GM21360 (cell line): ENCODE data around the gene MTHFR.

Experiments
- ATAC-seq: cut with Tn5 transposase; IDR thresholded peaks from one replicate; pipeline ENCODE4 v1.9.1; 2021; ENCODE audit warnings: mild to moderate bottlenecking, moderate library complexity; ENCODE audit not compliant: unreplicated experiment

Gene MTHFR

DNA sequence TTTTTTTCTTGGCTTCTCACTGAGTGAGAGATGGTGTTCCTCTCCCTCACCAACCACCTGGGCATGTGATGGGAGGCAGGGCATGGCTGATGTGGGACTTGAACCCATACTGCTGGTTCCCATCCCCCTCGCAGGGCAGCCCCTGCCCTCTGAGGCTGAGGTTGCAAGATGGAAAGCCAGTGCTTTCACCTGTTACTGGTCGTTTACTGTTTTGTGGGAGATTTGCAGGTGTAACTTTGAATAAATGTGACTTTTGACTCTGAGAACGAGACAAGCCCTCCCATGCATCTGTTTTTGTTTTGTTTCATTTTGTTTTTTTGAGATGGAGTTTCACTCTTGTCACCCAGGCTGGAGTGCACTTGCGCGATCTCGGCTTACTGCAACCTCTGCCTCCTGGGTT, 22.2 kb downstream of the MTHFR start:
- ATAC-seq: no peak

DNA sequence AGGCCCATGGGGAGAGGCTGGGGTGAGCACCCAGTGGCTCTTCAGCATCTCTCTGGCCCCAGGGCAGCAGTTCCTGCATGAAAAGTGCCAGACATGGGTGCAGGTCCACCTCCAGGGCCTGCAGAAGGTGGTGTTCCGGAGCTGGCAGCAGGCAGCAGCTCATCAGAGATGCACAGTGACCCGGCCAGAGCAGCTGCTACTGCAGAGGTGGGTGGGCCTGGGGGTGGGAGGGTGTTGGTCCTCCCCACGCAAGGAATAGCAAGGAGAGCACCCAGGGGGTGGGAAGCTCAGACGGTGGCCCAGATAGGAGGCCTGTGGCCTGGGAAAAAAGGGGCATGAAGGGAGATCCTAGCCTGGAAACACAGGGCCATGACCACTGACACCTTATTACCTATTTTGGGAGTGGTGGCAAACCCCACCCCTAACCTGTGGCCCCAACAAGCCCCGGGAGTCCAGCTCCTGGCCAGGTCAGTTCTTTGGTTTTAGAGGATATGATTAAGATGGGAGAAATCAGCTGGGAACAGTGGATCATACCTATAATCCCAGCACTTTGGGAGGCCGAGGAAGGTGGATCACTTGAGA, 23.5 kb downstream of the MTHFR start:
- no peak for ATAC-seq

DNA sequence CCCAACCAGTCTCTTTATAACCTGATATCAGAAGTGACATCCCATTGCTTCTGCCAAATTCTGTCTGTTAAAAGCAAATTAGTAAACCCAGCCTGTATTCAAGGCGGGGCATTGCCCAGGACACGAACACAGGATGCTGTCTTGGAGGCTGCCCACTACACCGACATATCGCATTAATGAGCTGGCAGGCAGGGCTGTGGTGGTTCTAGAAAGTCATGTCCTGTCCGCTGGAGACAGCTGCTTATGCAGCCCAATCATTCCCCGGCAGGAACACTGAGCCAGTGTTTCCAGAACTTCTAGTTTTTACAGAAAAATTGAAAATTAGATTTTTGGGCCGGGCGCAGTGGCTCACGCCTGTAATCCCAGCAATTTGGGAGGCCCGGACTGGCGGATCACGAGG, 24.5 kb downstream of the MTHFR start:
- no peak for ATAC-seq

DNA sequence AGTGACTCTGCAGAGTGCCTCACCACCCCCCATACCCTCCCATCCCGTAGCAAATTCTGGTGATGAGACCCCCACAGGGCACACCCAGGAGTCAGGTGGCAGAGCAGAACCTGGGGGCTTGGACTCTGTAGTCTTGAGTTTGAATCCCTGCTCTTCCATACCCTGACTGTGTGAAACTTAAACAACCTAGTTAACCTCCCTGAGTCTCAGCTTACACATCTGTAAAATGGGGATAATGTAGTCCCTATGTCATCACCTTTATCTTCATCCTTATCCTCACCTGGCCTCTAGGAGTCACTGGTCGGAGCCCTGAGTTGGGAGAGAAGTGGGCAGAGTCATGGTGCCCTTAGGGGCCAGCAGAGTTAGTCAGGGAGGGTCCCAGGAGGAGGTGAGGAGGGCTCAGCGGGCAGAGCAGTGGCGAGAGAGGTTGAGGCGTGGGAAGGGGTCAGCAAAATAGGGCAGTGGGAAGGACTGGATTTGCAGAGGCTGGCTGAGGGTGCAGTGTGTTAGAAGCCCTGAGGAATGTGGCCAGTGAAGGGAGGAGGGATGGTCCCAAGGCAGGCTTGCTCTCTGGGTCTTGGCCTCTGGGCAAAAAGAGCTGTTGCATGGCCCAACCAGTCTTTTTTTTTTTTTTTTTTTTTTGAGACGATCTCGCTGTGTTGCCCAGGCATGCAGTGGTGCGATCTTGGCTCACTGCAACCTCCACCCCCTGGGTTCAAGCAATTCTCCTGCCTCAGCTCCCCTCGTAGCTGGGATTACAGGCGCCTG, 25.2 kb downstream of the MTHFR start:
- no peak for ATAC-seq

DNA sequence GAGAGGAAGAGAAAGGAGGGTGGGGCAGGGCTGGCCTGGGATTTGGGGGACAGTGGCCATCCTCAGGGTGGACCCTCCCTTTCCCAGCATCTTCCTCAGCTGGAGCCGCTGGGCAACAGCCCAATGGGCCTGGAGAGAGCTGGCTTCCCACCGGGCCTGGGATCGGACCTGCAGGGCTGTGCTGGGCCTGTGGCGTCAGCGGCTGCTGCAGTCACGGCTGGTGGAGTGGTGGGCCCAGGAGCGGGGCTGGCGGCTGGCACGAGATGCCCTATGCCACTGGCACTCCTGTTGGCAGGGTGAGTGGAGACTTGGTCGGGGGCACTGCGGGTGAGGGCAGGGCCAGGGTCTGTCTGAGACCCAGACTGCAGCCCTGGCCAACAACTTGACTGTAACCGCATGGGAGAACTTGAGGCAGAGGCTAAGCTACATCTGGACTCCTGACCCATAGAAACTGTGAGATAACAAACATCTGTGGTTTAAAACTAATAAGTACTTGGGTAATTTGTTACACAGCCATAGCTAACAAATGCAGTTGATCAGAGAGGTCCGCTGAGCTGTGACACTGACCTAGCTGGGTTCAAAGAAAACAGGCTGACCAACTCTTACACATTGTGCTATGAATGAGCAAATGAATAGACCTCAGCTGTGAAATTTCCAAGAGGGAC, 25.9 kb downstream of the MTHFR start:
- no peak for ATAC-seq

DNA sequence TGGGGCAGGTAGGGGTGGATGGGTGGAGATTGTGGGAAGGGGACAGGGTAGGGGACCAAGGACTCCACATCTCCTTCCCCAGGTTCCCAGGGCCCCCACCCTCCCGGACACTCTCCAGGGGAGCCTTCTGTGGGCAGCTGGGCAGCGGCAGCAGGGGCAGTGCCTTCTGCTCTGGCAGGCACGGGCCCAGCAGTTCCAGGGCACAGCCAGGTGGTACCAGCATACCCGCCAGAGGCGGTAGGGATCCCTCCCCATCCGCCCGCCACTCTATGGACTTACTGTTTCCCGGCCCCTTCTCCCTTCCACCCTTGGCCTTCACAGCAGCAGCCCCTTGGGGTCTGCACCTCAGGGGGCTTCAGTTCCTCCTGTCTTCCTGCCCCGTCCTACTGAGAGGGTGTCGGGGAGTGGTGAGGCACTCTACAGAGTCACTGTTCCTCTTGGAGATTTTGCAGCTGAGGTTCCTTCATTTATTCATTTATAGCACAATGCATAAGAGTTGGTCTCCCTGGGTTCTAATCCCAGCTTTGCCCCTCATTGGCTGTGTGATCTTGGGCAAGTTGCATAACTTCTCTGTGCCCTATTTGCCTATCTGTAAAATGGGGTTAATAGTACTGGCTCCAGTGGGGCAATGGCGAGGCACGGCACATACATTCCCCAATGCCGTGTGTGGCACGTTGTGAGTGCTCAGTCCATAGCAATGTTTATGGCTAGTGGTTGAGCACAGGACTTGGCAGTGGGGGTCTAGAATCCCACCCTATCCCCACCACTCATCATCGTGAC, 26.7 kb downstream of the MTHFR start:
- no peak for ATAC-seq

DNA sequence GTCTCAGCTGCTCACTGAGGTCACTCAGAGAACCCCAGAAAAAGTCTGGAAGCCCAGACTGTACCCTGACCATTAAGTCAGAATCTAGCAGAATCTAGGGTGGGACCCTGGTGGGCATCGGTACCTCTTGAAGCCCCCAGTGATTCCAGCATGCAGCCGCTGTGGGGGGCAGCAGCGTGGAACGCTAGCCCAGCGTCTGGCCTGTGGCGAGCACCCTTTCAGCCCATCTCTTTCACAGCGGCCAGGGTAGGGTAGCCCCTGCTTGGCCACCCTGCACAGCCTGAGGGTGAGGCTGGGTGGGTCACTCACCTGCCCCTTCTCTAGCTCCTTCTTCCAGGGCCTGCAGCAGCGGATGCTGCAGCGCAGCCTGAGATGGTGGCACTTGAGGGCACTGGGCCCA, 27.4 kb downstream of the MTHFR start:
- ATAC-seq: no peak

DNA sequence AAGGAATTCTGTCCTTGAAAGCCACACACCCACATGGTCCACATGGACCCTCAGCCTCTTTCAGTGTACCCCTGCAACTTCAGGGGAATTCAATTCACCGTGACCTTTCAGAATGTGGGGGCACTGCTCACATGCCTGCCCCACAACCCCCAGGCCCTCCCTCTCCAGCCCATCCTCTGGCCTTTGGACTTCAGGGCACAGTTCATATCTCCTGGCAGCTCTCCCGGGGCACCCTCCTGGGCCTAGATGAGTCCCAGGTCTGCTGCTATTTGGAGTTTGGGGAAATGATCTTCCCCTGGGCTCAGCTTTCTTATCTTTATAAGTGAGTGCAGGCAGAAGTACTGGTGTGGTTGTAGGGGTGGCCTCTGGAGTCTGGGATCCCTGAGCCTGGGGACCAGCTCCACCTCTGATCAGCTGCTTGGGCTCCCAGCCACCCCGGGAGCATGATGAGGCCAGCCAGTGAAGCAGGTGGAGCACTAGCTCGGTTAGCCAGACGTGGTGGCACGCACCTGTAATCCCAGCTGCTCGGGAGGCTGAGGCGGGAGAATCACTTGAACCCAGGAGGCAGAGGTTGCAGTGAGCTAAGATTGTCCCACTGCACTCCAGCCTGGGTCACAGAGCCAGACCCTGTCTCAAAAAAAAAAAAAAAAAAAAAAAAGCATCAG, 28.0 kb downstream of the MTHFR start:
- no peak for ATAC-seq

DNA sequence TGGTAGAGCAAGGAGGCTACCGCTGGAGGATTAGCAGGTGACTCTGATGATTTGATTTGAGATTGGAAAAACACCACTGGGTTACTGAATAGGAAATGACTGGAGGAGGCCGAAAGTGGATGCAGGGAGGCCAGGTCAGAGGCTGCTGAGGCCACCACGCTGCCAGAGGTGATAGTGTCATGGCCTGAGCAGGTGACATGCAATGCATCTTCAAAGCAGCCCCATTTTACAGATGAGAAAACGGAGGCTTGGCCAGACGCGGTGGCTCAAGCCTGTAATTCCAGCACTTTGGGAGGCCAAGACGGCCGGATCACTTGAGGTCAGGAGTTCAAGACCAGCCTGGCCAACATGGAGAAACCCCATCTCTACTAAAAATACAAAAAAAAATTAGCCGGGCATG, 31.0 kb downstream of the MTHFR start:
- no peak for ATAC-seq

DNA sequence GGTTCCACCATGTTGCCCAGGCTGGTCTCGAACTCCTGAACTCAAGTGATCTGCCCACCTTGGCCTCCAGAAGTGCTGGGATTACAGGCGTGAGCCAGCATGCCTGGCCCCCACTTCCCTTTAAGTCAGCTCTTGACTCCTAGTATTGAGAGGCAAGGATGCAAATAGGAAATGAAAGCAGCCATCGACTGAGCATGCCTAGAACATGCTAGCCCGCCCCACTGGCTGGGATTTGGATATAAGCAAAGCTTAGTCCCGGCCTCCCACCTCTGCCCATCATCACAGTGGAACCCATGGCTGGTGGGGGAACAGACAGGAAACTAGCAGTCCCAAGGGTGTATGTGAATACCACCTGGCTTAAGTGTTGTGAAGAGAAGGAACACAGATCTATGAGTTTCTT, 33.3 kb downstream of the MTHFR start:
- no peak for ATAC-seq

DNA sequence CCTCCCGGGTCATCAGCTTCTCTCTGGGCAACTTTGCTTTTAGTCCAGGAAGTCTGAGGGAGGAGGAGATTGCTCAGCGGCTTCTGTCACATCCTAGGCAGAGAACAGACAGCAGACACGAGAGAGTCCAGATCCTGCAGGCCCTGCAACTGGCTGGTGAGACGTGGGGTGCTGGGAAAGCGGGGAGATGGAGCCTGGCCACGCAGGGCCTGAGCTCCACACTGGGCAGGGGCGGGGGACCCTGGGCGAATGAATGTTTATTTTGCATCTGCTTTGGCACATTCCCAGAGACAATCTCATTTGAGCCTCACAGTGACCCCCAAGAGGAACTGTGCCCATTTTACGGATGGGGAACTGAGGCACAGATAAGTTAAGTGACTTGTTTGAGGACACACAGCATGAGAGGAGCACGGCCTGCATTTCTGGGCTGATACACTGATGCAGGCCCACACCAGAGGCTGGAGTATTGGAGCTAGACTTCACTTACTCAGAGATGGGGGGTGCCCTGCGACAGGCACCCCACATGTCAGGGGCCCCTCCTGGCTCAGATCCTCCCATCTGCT, 34.2 kb downstream of the MTHFR start:
- ATAC-seq: no peak

DNA sequence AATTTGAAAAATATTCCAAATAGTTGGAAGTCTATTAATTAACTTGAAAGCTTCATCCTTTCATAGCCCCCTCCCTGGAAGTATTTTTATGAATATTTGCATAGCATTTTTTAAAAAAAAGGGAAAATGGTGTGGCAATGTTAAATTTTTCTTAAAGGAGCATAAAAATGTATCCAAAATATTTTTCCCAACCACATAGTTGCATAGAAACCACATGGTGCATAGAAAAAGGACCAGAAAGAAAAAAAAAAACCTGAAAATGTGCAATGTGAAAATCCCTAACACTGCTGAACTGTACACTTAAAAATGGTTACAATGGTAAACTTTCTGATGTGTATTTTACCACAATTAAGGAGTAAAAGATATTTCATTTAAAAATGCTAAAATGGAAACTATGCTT, 35.8 kb downstream of the MTHFR start:
- ATAC-seq: no peak

DNA sequence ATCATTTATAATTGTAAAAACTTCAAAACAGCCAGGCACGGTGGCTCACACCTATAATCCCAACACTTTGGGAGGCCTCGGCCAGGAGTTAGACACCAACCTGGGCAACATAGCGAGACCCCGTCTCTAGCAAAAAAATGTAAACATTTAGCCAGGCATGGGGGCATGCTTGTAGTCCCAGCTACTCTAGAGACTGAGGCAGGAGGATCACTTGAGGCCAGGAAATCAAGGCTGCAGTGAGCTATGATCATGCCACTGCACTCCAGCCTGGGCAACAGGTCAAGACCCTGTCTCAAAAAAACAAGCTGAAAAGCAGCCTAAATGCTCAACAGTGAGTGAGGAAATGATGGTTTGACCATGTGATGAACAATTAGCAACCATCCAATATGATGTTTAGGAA, 36.5 kb downstream of the MTHFR start:
- ATAC-seq: no peak

DNA sequence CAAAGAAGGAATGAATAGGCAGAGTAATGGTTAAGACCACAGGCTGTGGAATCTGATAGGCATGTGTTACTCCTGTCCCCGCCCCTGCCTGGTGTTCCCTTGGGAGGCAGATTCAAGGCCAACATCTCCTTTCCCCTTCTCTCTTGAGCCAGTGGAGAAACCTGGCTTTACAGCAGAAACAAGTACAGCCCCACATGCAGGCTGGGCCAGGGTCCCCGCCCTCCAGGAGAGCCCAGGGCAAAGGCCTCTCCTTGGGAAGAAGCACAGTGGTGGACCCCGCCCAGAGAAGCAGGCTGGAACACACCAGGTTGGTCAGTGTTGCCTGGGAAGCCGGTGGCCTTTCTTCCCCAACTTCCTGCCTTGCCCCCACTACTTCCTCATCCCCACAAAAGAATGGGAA, 36.9 kb downstream of the MTHFR start:
- no peak for ATAC-seq

DNA sequence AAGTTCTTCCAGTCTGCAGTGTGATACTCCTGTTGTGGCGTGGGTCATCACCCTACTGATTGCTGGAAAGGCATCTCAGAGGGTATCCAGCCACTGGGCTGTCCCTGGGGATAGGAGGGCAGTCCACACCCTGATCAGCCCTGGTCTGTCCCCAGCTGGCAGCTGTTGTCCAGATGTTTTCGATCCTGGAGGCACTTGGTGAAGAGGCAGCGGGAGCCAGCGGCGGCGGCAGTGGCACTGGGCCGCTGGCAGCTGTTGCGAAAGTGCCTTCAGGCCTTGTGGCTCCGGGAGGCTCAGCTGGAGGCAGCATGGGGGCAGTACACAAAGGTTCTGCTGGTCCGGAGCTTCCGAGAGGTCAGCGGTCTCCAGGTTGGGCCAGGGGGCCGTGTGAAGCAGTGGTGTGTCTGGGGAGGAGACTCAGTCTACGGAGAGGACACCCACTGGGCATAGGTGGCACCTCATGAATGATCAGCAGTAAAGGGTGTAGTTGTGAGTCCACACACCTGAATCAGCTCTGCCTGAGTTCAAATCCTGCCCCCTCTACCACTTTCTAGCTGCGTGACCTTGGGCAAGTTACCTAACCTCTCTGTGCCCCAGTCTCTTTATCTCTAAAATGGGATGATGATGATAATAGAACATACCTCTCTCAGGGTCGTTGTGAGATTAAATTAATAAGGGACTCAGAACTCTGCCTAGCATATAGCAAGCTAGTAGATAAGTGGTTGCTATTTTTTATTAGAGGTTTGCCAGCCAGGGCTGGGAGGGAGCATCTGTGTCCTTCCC, 37.7 kb downstream of the MTHFR start:
- no peak for ATAC-seq

DNA sequence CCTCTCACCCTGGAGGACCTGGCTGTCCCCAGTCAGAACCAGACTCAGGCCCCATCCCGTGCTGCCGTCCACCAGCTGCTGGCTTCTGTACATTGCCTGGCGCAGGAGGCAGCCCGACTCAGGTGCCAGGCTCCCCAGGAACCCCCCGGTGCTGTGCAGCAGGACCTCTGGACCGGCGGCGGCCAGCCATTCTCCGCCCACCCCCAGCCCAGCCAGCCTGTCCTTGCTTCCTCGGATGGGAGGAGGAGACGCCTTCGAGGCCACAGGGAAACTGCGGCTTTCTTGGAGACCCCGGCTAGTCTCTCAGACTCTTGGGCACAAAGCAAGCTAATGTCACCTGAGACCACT, 39.4 kb downstream of the MTHFR start:
- no peak for ATAC-seq

DNA sequence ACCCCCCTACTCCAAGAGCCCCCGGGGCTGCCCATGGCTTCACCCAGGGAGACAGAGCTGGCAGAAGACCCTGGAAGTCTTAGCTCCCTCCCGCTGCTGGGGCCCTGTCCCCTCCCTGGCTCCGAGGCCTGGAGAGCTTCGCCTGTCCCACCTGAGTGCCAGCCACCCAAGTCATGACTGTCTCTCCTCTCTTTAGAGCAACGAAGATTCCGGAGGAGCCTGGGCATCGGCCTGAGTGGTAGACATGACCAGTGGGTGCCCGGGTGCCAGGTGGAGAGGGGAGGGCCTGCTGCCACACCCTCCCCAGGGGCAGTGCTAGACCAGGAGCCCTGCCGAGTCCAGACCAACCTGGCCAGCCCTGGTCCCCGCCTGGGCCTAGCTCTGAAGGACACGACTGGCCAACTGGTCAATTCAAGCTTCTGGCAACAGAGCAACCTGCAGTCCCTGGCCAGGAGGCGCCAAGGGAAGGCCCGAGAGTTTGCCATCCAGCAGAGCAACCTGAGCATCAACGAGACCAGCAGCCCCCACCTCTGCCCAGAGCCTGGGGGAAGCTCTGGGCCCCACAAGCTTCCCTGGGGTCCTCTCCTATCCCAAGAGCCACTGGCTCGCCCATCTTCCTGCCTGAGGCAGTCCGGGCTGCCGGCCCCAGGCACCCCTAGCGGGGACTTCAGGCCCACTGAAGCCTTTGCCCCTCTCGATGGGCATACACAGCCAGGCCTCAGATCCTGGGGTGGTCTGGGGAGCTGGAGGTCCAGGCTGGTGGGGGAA, 39.9 kb downstream of the MTHFR start:
- ATAC-seq: no peak

DNA sequence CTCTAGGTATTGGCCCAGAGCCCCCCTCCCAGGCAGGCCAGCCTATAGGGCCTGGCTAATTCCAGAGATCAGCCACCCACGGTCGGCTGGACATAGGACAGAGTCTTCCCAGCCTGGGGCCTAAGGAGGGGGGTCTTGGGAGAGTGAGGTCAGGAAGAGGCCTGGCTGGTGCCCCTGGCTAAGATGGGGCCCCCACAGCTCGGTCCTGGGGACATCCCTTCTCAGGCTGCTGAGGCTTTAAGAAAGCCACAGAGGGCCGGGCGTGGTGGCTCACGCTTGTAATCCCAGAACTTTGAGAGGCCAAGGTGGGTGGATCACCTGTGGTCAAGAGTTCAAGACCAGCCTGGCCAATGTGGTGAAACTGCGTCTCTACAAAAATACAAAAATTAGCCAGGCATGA, 41.2 kb downstream of the MTHFR start:
- no peak for ATAC-seq

DNA sequence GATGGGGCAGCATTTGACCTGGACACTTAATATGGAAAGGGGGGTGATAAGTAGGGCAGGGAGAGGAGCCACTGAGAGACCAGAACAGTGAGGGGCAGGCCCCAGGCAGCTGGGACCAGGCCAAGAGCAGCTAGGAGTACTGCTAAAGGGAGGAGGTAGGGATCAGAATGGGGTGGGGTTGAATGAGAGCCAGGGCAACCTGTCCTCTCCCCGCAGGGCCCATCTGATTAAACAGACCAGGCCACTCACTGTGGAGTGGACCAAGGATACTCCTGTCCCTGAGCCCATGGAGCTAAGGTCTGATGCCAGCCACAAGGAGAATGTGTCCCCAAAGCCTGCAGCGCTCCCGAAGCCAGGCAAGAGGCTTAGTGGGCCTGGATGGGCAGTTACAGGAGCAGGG, 41.6 kb downstream of the MTHFR start:
- no peak for ATAC-seq
